PC-9 (cell line): ENCODE measurements around the gene CHST11.

Experiments used
- CTCF ChIP-seq: fragments of 200-600 bp; sonication (generic); conservative IDR thresholded peaks from 2 replicates; pipeline ENCODE4 v1.6.1; 2017; ENCODE audit warnings: mixed run types, antibody characterized with exemption, mild to moderate bottlenecking, moderate library complexity
- EZH2 ChIP-seq: fragments of 200-600 bp; sonication (generic); IDR thresholded peaks from 2 replicates; pipeline ENCODE4 v1.8.0; 2017; ENCODE audit warnings: antibody characterized with exemption, low read depth

GRCh38 chr12:104581005-104581570 lies 124.3 kb downstream of the CHST11 start:
- TF ChIP-seq CTCF (no peak), EZH2 (no peak)
